Measurements from ENCODE around the gene YTHDF2.
A peak's percentile ranks its signal among the peaks of the same experiment; 100 is the strongest.
"Not testable (repeated sequence)": the region's sequence is repeated elsewhere in the genome, so short reads cannot be mapped to it uniquely, and the experiment has no call there.

Gene YTHDF2

GRCh38 chr1:28761189-28761588 lies 24.4 kb downstream of the YTHDF2 start:
- DNase-seq = no peak

DNA sequence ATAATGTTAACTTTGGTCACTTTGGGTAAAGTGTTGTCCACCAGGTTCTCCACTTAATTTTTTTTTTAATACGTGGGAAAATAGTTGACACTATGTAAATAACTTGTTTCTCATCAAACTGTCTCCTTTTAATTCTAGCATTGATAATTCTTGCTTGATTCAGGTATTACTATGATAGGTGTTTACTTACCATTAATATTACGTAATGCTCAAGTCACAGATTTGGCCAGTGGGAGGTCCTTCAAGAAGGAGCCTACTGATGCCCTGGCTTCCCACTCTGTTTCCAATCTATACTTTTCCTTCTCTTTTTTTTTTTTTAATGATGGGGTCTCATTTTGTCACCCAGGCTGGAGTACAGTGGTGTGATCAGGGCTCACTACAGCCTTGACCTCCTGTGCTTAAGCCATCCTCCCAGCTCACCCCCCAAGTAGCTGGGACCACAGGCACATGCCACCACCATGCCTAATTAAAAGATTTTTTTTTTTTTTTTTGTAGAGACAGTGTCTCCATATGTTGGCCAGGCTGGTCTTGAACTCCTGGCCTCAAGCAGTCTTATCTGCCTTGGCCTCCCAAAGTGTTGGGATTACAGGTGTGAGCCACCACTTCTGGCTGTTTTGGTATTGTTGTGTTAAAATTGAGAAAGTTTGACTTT lies 29.9 kb downstream of the YTHDF2 start:
- no peak for DNase-seq

DNA sequence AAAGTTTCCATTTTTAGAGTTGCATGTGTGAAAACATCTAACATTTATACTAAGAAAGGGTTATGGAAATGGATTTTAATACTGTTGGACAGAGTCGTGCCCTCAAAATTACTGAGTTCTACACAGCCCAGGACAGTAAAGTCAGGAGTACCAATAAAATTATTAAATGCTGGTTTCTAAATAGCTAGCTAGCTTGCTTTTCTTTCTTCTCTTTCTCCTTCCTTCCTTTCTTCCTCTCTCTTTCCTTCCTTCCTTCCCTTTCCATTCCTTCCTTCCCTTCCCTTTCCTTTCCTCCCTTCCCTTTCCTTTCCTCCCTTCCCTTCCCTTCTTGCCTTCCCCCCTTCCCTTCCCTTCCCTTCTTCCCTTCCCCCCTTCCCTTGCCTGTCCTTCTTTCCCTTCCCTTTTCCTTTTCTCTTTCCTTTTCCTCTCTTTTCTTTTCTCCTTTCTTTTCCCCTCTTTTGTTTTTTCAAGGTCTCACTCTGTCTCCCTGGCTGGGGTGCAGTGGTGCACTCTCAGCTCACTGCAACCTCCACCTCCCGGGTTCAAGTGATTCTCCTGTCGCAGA lies 33.9 kb downstream of the YTHDF2 start:
- no peak for DNase-seq

GRCh38 chr1:28771921-28772320 lies 35.2 kb downstream of the YTHDF2 start:
- DNase-seq = not testable (repeated sequence)

GRCh38 chr1:28773105-28773504 lies 36.4 kb downstream of the YTHDF2 start:
- DNase-seq = no peak

DNA sequence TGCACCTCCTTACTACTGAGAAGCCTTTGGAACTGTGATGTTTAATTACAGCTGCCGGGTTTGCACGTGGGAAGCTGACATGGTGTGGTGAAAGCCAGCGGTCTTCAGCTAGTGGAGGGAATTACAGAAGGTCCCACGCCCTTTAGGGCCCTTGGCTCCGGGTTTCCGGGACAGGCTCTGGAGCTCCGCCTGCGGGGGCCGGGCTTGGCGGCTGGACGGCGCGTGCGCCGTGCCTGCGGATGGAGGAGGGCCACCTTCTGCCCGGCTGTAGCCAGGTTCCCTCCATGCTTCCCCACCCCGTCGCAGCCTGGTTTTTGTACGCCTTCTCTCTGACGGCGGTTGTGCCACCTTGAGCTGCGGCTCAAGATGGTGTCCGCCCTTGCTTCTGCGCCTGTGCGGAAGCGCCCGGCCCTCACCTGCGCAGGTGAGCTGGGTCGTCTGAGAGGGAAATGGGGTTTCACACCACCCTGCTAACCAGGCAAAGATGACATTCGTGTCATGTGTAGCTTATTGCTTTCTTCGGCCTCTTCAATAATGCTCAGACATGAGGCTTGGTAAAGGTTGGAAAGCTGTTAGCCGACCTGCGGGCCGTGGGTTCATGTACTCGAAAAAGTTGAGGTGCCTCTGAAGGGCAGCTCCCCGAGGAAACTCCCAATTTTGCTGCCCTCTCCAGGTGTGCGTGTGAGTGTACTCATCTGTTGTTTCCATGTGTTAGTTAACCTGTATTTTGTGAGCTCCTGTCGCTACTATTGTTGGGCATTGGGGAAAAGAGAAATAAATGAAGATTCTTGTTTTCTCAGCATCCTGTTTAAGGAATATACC lies 38.6 kb downstream of the YTHDF2 start:
- DNase-seq = peak; percentile 67

- DNase-seq = no peak
These were observed 39.6 kb downstream of the YTHDF2 start for GRCh38 chr1:28776341-28776740.

- DNase-seq = no peak
These were observed 41.3 kb downstream of the YTHDF2 start for GRCh38 chr1:28778021-28778420.

- no peak for DNase-seq
These were observed 43.1 kb downstream of the YTHDF2 start for GRCh38 chr1:28779751-28780408.

GRCh38 chr1:28781305-28781704 lies 44.6 kb downstream of the YTHDF2 start:
- DNase-seq = no peak

GRCh38 chr1:28782011-28782410 lies 45.3 kb downstream of the YTHDF2 start:
- no peak for DNase-seq

DNA sequence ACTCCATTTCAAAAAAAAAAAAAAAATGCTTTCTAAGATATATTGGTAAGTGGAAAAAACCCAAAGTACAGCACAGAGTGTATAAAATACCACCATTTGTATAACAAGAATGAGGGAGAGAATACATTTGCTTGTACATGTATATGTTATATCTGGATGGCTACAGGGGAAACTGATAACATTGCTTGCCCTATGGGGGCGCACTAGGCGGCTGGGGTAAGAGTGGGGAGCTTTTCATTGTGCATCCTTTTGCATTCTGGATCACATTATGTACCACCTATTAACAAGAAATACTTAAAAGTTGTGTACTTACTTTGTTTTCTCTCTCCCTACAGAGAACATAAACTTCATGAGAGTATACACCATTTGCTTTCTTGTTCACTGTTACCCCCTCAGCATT lies 46.6 kb downstream of the YTHDF2 start:
- DNase-seq = no peak

GRCh38 chr1:28789412-28789811 lies 52.7 kb downstream of the YTHDF2 start:
- no peak for DNase-seq

GRCh38 chr1:28789816-28790215 lies 53.1 kb downstream of the YTHDF2 start:
- DNase-seq = no peak

- DNase-seq = no peak
These were observed 53.8 kb downstream of the YTHDF2 start for GRCh38 chr1:28790377-28791035.

DNA sequence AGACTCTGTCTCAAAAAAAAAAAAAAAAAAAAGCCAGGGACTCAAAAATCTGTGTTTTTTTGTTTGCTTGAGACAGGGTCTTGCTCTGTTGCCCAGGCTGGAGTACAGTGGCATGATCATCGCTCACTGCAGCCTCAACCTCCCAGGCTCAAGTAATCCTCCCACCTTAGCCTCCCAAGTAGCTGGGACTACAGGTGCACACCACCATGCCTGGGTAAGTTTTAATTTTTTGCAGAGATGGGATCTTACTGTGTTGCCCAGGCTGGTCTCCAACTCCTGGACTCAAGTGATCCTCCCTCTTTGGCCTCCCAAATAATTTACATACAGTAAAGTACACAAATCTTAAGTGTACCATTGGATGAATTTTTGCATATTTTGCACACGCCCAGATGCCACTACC lies 55.2 kb downstream of the YTHDF2 start:
- DNase-seq = not testable (repeated sequence)

- DNase-seq = no peak
These were observed 55.9 kb downstream of the YTHDF2 start for GRCh38 chr1:28792644-28793121.

- DNase-seq = not testable (repeated sequence)
These were observed 57.8 kb downstream of the YTHDF2 start for GRCh38 chr1:28794582-28794981.

DNA sequence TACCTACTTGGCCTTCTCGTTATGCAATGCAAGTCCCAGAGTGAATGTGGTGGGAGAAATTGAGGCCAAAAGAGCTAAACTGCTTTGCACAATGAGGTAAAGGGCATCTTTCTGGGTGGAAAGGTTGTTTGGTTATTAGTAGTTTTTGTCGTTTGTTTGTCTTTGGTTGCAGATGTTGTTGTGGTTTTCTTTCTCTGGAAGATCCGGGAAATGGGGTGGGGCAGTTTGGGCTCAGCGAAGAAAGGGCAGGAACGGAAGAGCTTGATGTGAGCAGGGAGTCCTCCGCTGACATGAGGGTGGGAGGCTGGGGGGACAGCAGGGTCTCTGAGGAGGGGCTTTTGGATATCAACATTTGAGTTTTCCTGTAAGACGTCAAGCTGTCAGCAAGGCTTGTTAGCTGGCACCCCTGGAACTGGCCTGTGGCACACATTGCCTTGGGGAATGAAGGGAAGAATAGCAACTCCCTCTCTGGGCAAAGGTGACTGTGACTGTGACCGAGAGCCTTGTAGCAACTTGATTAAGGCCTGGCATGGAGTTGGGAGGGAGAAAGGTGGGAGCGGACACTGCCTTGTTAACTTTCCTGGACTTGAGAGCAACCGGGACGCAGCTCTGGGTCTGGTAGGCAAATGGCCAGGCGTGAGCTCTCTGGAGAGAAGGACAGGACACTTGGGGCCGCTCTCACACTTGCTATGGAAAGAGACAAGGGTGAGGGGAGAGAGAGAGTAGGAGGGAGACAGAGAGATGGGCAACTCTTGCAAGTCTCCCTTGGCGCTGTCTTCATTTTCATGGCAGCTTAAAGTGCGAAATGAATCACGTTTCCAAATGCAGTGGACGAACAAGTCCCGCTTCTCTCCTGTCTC lies 59.8 kb downstream of the YTHDF2 start:
- no peak for DNase-seq

- DNase-seq = no peak
These were observed 63.6 kb downstream of the YTHDF2 start for GRCh38 chr1:28800324-28800723.

DNA sequence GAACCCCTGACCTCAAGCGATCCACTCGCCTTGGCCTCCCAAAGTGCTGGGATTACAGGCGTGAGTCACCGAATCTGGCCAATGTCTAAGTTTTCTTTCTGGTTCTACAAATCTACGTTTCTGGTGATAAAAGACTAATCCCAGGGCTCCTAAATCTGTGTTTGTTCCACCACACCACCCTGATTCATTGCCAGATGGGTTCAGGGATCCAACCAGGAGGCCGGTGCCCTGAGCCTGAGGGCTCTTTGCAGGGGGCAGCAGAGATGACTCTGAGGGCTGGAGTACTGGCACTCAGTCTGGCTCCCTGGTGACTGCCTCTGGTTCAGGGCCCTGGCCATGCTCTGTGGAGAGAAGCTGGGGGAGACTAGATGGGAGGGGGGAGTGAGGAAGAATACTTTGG lies 64.7 kb downstream of the YTHDF2 start:
- no peak for DNase-seq

- no peak for DNase-seq
These were observed 66.3 kb downstream of the YTHDF2 start for GRCh38 chr1:28803051-28803450.

Data from activated naive CD4-positive, alpha-beta T cell treated with Interleukin-2 at 50 U/mL for 16 hours (primary cell).